ENCODE measurements around the gene ZEB2. TPM values are rescaled to one million over a fixed set of nuclear protein-coding genes. Genes with fewer than 3 reads are reported as not detected.

Gene ZEB2
- total and polyA plus RNA-seq, 9 donors: 55.3 to 250 (median 174) TPM

DNA sequence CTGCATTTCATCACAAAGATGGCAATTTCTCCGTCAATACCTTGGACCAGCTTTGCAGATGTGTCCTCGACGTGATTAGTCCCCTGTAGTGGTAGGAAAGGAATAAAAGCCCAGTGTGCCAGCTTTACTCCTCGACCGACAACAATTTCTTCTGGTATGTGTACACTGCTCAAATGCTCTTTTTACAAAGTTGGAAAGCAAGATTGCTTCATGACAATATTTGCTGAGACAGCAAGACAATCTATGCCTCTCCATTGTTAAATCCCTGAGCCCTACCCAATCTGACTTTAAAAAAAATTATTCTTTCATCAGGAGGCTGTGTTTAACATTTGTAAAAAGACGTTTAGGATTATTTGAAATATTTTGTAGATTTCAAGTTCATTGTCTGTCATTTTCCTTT lies 27.6 kb upstream of the ZEB2 start:
- TF ChIP-seq EP300 (IDR thresholded peaks at IDR 0.05) (no peak), POLR2A (IDR thresholded peaks at IDR 0.05) (no peak)
- TF ChIP-seq, protein P1, sequence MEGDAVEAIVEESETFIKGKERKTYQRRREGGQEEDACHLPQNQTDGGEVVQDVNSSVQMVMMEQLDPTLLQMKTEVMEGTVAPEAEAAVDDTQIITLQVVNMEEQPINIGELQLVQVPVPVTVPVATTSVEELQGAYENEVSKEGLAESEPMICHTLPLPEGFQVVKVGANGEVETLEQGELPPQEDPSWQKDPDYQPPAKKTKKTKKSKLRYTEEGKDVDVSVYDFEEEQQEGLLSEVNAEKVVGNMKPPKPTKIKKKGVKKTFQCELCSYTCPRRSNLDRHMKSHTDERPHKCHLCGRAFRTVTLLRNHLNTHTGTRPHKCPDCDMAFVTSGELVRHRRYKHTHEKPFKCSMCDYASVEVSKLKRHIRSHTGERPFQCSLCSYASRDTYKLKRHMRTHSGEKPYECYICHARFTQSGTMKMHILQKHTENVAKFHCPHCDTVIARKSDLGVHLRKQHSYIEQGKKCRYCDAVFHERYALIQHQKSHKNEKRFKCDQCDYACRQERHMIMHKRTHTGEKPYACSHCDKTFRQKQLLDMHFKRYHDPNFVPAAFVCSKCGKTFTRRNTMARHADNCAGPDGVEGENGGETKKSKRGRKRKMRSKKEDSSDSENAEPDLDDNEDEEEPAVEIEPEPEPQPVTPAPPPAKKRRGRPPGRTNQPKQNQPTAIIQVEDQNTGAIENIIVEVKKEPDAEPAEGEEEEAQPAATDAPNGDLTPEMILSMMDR (IDR thresholded peaks at IDR 0.05): no peak
- intact Hi-C loops (cut with DNase I): no loop called here
- Histone ChIP-seq H3K4me1 (ENCODE audit: insufficient read depth) (no peaks in the 10 kb centered on the region), H3K9me3 (no peaks in the 10 kb centered on the region), H3K27me3 (no peaks in the 10 kb centered on the region), H3K36me3 (no peaks in the 10 kb centered on the region), H3K27ac (no peak overlapping the region), H3K4me3 (no peak overlapping the region)
- 74 to 77% (median 76%) methylated on average over 6 of the region's 6 CpGs for WGBS, 3 donors
- no peak for DNase-seq

- 84 to 93% (median 87%) methylated on average over 6 of the region's 6 CpGs for whole genome bisulfite sequencing, 3 donors
- H3K36me3 ChIP-seq: no peaks in the 10 kb centered on the region
- no peak overlapping the region for H3K27ac ChIP-seq
- intact Hi-C loops (cut with DNase I): no loop called here
- no peaks in the 10 kb centered on the region for H3K9me3 ChIP-seq
- H3K4me3 ChIP-seq: no peak overlapping the region
- H3K27me3 ChIP-seq: no peaks in the 10 kb centered on the region
- TF ChIP-seq, protein P1 (IDR thresholded peaks at IDR 0.05): no peak
- no peak for TF ChIP-seq EP300 (IDR thresholded peaks at IDR 0.05)
- H3K4me1 ChIP-seq (ENCODE audit: insufficient read depth): no peaks in the 10 kb centered on the region
- DNase-seq: no peak
Measured at GRCh38 chr2:144546933-144547332, 27.0 kb upstream of the ZEB2 start.

- H3K4me1 ChIP-seq (ENCODE audit: insufficient read depth): no peaks in the 10 kb centered on the region
- H3K9me3 ChIP-seq: no peaks in the 10 kb centered on the region
- DNase-seq: no peak
- WGBS, 3 donors: 97 to 100% (median 98%) methylated on average over 2 of the region's 2 CpGs
- intact Hi-C loops (cut with DNase I): no loop called here
- H3K27me3 ChIP-seq: no peaks in the 10 kb centered on the region
- no peak overlapping the region for H3K27ac ChIP-seq
- TF ChIP-seq EP300 (IDR thresholded peaks at IDR 0.05): no peak
- no peak for TF ChIP-seq POLR2A (IDR thresholded peaks at IDR 0.05)
- TF ChIP-seq, protein P1 (IDR thresholded peaks at IDR 0.05): no peak
- no peaks in the 10 kb centered on the region for H3K36me3 ChIP-seq
- H3K4me3 ChIP-seq: no peak overlapping the region
Measured at GRCh38 chr2:144545787-144546186, 25.9 kb upstream of the ZEB2 start.

DNA sequence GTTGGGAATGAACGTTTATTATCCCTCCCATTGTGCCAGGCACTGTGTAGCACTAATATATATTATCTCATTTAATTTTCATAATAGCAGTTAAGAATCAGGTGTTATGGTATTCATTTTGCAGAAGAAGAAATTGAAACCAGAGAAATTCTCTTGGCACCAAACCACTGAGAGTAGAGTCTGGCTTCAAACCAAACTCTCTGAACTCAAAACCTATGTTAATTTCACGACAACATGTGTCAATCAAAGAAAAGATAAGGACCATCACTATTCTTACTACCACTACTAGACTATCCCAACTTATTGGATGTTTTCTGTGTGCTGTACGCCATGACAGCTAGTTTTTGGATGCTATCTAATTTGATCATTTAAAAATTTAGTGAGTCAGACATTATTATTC lies 24.1 kb upstream of the ZEB2 start:
- intact Hi-C loops (cut with DNase I): no loop called here
- H3K4me1 ChIP-seq (ENCODE audit: insufficient read depth): no peaks in the 10 kb centered on the region
- H3K27ac ChIP-seq: no peak overlapping the region
- H3K36me3 ChIP-seq: no peaks in the 10 kb centered on the region
- 82 to 90% (median 85%) methylated on average over 3 of the region's 3 CpGs for WGBS, 3 donors
- DNase-seq: no peak
- TF ChIP-seq, protein P1 (IDR thresholded peaks at IDR 0.05): no peak
- TF ChIP-seq POLR2A (IDR thresholded peaks at IDR 0.05) (no peak), EP300 (IDR thresholded peaks at IDR 0.05) (no peak)
- no peak overlapping the region for H3K4me3 ChIP-seq
- H3K27me3 ChIP-seq: no peaks in the 10 kb centered on the region
- H3K9me3 ChIP-seq: no peaks in the 10 kb centered on the region

- TF ChIP-seq POLR2A (IDR thresholded peaks at IDR 0.05): no peak
- TF ChIP-seq, protein P1 (IDR thresholded peaks at IDR 0.05): no peak
- TF ChIP-seq EP300 (IDR thresholded peaks at IDR 0.05): no peak
- DNase-seq: no peak
- intact Hi-C loops (cut with DNase I): no loop called here
- Histone ChIP-seq H3K9me3 (no peaks in the 10 kb centered on the region), H3K4me3 (no peak overlapping the region), H3K36me3 (no peaks in the 10 kb centered on the region), H3K27ac (no peak overlapping the region), H3K4me1 (ENCODE audit: insufficient read depth) (no peaks in the 10 kb centered on the region), H3K27me3 (no peaks in the 10 kb centered on the region)
Measured at GRCh38 chr2:144541396-144541795, 21.5 kb upstream of the ZEB2 start.

All from ovary (tissue), 9 donors.